GM18498 (cell line): ENCODE data around the gene SPDYE5.

ENCODE experiments used
- ATAC-seq: cut with Tn5 transposase; IDR thresholded peaks from one replicate; pipeline ENCODE4 v1.9.1; 2021; ENCODE audit warnings: mild to moderate bottlenecking, moderate library complexity; ENCODE audit not compliant: unreplicated experiment

The SPDYE5 gene

DNA sequence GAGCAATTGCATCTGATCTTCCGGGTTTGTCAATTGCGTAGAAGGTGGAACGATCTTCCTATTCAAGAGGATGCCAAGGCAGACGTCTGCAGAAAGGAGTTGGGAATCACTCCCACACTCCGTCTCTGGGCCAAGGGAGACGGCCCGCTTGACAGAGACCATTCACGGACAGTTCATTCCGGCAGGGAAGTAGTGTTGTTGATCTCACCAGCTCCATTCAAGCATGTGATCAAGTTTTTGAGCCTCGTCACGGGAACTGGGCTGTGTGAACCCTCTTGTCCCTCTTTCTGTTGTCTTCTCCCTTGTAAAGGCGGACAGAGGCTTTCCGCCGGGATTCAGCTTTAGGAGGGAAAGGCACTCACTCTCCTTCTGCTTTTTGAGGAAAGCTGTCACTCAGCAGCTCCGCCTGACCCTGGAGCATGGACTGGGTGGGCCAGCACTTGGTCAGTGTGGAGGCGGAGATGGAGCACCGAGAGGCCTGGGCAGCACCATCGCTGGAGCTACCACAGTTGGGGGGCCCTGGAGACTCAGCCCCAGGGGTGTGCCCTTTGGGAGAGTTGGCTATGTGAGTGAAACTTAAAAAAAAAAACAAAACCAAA lies 44.9 kb downstream of the SPDYE5 start:
- ATAC-seq: no peak

GRCh38 chr7:75537731-75538130 lies 45.6 kb downstream of the SPDYE5 start:
- no peak for ATAC-seq

GRCh38 chr7:75546237-75547015 lies 54.3 kb downstream of the SPDYE5 start:
- no peak for ATAC-seq
